A673 (cell line): ENCODE results near the gene S100A16.

Experiments used
- EZH2 ChIP-seq: fragments of 200-600 bp; sonication (generic); IDR thresholded peaks from 2 replicates; pipeline ENCODE4 v1.6.1; 2017; ENCODE audit warnings: borderline replicate concordance, low read depth, mild to moderate bottlenecking, mixed read lengths, antibody characterized with exemption, low read length; ENCODE audit not compliant: poor library complexity, severe bottlenecking
- TF ChIP-seq, protein P1 (sequence below): fragments of 300-800, 200-600 bp; sonication (generic); conservative IDR thresholded peaks from 2 replicates; pipeline ENCODE4 v1.5.1; 2017; ENCODE audit warnings: low read depth, mild to moderate bottlenecking, antibody characterized with exemption, low read length, moderate library complexity, mixed read lengths

DNA sequence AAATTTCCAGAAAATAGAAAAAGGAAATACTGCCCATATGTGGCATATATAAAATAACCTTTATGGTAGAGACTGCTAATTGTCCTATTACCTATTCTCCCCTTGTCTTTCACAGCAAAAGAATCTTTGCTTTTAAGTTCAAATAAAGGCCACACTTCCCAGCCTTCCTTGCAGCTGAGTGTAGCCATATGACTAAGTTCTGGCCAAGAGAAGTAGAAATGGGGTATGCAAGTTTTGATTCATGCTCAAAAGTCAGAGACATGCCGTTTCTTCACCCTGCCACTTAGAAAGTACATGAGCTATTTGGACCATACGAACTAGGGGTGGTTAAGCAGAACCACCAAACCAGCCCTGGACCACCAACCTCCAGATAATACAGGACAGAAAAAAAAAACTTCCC, 29.0 kb downstream of the S100A16 start:
- TF ChIP-seq, protein P1, sequence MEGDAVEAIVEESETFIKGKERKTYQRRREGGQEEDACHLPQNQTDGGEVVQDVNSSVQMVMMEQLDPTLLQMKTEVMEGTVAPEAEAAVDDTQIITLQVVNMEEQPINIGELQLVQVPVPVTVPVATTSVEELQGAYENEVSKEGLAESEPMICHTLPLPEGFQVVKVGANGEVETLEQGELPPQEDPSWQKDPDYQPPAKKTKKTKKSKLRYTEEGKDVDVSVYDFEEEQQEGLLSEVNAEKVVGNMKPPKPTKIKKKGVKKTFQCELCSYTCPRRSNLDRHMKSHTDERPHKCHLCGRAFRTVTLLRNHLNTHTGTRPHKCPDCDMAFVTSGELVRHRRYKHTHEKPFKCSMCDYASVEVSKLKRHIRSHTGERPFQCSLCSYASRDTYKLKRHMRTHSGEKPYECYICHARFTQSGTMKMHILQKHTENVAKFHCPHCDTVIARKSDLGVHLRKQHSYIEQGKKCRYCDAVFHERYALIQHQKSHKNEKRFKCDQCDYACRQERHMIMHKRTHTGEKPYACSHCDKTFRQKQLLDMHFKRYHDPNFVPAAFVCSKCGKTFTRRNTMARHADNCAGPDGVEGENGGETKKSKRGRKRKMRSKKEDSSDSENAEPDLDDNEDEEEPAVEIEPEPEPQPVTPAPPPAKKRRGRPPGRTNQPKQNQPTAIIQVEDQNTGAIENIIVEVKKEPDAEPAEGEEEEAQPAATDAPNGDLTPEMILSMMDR = no peak
- TF ChIP-seq EZH2 = no peak
